Panc1 (cell line): ENCODE measurements around the gene ANO2. TPM values are rescaled to one million over a fixed set of nuclear protein-coding genes. Genes with fewer than 3 reads are reported as not detected.

Experiments used
- ATAC-seq: fragments of 200-7000 bp; cut with Tn5 transposase; 2 replicates; pipeline ENCODE4 v1.9.1; 2020; ENCODE audit warnings: mild to moderate bottlenecking, moderate library complexity
- BruUV-seq: library from RNA; stranded (reverse); fragments of 400-500 nt; replicated peaks from 2 replicates; lab custom pipeline; 2021; lab: Mats Ljungman, UMichigan
- CTCF ChIA-PET: fragments of 300-600 bp; sonication (Branson Sonifier 250); formaldehyde crosslinking; loops from one replicate; lab custom pipeline; 2022; ENCODE audit warnings: antibody characterized with exemption; lab: Charles Lee
- POLR2A ChIA-PET: fragments of 300-600 bp; sonication (Branson Sonifier 250); formaldehyde crosslinking; loops from one replicate; lab custom pipeline; 2022; ENCODE audit warnings: antibody characterized with exemption; lab: Charles Lee
- DNase-seq: peaks from one replicate; pipeline ENCODE4 v3.0.0-alpha.2; 2010; ENCODE audit warnings: low read depth, low spot score
- H3K27ac ChIP-seq: 2 replicates; pipeline ENCODE4 v1.5.1; 2011; ENCODE audit warnings: mild to moderate bottlenecking, low read length, inconsistent platforms
- H3K27me3 ChIP-seq: fragments of 200-500 bp; sonication (Bioruptor generic); 2 replicates; pipeline ENCODE4 v1.6.0; 2014; ENCODE audit warnings: low read length, inconsistent platforms; ENCODE audit not compliant: control insufficient read depth, insufficient read depth
- H3K36me3 ChIP-seq: fragments of 200-500 bp; sonication (Bioruptor generic); 2 replicates; pipeline ENCODE4 v1.5.1; 2014; ENCODE audit warnings: inconsistent platforms, mild to moderate bottlenecking, low read length, moderate library complexity; ENCODE audit not compliant: control insufficient read depth, insufficient read depth
- H3K4me1 ChIP-seq: 2 replicates; pipeline ENCODE4 v1.5.1; 2011; ENCODE audit warnings: inconsistent platforms, mild to moderate bottlenecking, low read length, moderate library complexity; ENCODE audit not compliant: control insufficient read depth, insufficient read depth
- H3K4me3 ChIP-seq, 2 experiments: 2 replicates each; pipeline ENCODE4 v1.5.1; 2011 to 2012; ENCODE audit warnings: low read depth in 2 of 2, low read length in 2 of 2, mild to moderate bottlenecking in 2 of 2, inconsistent platforms in 1 of 2, moderate library complexity in 1 of 2
- H3K9me3 ChIP-seq: fragments of 200-500 bp; sonication (Bioruptor generic); 2 replicates; pipeline ENCODE4 v1.5.1; 2014; ENCODE audit warnings: low read depth, mild to moderate bottlenecking, inconsistent platforms, low read length, moderate library complexity; ENCODE audit not compliant: control insufficient read depth, insufficient read depth
- POLR2AphosphoS5 ChIP-seq: IDR thresholded peaks from 2 replicates; pipeline ENCODE4 v1.6.1; 2012; ENCODE audit warnings: mild to moderate bottlenecking, low read depth, low read length, moderate library complexity
- REST ChIP-seq, 2 experiments: IDR thresholded peaks; 2 replicates each; pipeline ENCODE4 v1.6.1; 2011 to 2012; ENCODE audit warnings: low read depth in 2 of 2, control low read depth in 1 of 2, low read length in 1 of 2, mild to moderate bottlenecking in 1 of 2, moderate library complexity in 1 of 2; ENCODE audit not compliant: insufficient read depth in 1 of 2
- SIN3A ChIP-seq: IDR thresholded peaks from 2 replicates; pipeline ENCODE4 v1.6.1; 2012; ENCODE audit warnings: low read depth, mild to moderate bottlenecking, low read length, moderate library complexity, borderline replicate concordance; ENCODE audit not compliant: insufficient read depth
- TCF7L2 ChIP-seq: IDR thresholded peaks from 2 replicates; pipeline ENCODE4 v1.6.1; 2011; ENCODE audit warnings: mild to moderate bottlenecking, low read depth, low read length, inconsistent platforms
- in situ Hi-C: cut with HindIII; loops from 2 replicates; pipeline ENCODE4 v1.10.0; 2016; ENCODE audit warnings: low sequenced_read_pairs, low pct_unique_long_range_greater_than_20kb
- intact Hi-C: fragments of 100-400 bp; cut with micrococcal nuclease; formaldehyde crosslinking; loops from one replicate; pipeline ENCODE4 v1.10.0; 2022; ENCODE audit not compliant: unreplicated experiment
- total RNA-seq: library from RNA; stranded (reverse); gene quantifications from one replicate; pipeline ENCODE4 v1.2.1, GENCODE V29; 2021; ENCODE audit not compliant: unreplicated experiment
- TF ChIP-seq, protein P1 (sequence below): fragments of 450-650 bp; IDR thresholded peaks from 2 replicates; pipeline ENCODE4 v1.5.1; 2017; ENCODE audit warnings: mild to moderate bottlenecking

ANO2 gene
- total RNA-seq, 1 experiment from 2014 or later = not detected

DNA sequence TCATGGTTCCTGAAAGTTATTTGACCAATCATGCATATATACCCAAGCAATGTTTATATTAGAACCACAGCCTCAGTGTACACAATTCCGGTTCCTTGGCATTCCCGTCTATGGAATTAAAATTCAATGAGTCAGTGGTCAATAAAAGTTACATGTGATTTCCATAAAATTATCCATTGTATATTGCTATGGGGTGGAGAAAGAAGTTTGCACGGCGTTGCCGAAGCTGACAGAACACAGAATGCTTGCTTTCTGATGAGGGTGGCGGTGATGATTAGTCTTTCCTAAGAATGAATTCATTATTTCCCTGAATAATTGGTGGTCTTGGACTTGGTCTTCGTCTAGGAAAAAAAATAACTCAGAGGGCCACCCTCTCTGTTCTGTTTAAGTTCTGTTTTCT is 214.1 kb downstream of the ANO2 start:
- Histone ChIP-seq H3K4me1 (no peaks in the 10 kb centered on the region), H3K27me3 (no peaks in the 10 kb centered on the region), H3K9me3 (no peaks in the 10 kb centered on the region), H3K4me3 (no peak overlapping the region), H3K27ac (no peak overlapping the region), H3K36me3 (no peaks in the 10 kb centered on the region)
- POLR2A ChIA-PET = no interaction called here
- BruUV-seq = no TSS peak
- intact Hi-C loops (no loop called here), in situ Hi-C loops (no loop called here)
- TF ChIP-seq, protein P1, sequence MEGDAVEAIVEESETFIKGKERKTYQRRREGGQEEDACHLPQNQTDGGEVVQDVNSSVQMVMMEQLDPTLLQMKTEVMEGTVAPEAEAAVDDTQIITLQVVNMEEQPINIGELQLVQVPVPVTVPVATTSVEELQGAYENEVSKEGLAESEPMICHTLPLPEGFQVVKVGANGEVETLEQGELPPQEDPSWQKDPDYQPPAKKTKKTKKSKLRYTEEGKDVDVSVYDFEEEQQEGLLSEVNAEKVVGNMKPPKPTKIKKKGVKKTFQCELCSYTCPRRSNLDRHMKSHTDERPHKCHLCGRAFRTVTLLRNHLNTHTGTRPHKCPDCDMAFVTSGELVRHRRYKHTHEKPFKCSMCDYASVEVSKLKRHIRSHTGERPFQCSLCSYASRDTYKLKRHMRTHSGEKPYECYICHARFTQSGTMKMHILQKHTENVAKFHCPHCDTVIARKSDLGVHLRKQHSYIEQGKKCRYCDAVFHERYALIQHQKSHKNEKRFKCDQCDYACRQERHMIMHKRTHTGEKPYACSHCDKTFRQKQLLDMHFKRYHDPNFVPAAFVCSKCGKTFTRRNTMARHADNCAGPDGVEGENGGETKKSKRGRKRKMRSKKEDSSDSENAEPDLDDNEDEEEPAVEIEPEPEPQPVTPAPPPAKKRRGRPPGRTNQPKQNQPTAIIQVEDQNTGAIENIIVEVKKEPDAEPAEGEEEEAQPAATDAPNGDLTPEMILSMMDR = no peak
- TF ChIP-seq SIN3A (no peak), TCF7L2 (no peak), POLR2AphosphoS5 (no peak), REST (IDR thresholded peaks at IDR 0.05; ENCODE audit: insufficient read depth in 1 of 2, low read depth in 2 of 2, low read length in 1 of 2) (no peak)
- DNase-seq (no peak), ATAC-seq (no peak)
- CTCF ChIA-PET = no interaction called here

DNA sequence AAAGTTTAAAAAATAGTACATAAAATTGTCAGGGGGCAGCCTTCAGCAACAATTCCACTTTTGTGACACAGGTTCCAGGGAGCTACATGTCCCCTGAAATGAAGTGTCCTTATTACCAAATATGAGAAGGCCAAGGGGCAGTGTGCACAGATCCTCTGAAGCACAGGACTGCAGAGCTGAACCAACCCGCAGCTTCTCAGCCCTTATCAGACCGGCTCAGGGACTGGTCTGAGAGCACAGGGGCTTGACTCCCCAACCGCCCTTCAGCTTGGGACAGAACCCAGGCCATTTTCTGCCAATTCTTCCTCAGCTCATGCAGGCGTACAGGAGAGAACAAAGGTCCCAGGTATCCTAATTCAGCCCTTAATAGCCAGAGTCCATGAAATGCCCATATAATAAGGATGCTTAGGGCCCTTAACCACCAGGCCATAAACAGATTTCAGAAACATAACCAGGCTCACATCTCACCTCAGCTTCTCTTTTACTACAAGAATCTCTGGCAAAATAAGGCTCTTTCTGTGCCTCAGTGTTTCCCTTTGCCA is 221.3 kb downstream of the ANO2 start:
- H3K27ac ChIP-seq = no peak overlapping the region
- no peak overlapping the region for H3K4me3 ChIP-seq
- ATAC-seq (no peak), DNase-seq (no peak)
- no peak for TF ChIP-seq POLR2AphosphoS5
- TF ChIP-seq SIN3A = no peak
- TF ChIP-seq, protein P1 = no peak
- TF ChIP-seq REST (IDR thresholded peaks at IDR 0.05; ENCODE audit: insufficient read depth in 1 of 2, low read depth in 2 of 2, low read length in 1 of 2) = no peak
- TF ChIP-seq TCF7L2 = no peak
- no peaks in the 10 kb centered on the region for H3K4me1 ChIP-seq
- ChIA-PET POLR2A (no interaction called here), CTCF (no interaction called here)
- no peaks in the 10 kb centered on the region for H3K9me3 ChIP-seq
- in situ Hi-C loops (no loop called here), intact Hi-C loops (no loop called here)
- no TSS peak for BruUV-seq
- no peaks in the 10 kb centered on the region for H3K36me3 ChIP-seq
- H3K27me3 ChIP-seq = no peaks in the 10 kb centered on the region; the same call in 1 of the 2 replicates
